SK-N-MC (cell line): ENCODE measurements around the gene ALPK1.
"Not testable (repeated sequence)": the region's sequence is repeated elsewhere in the genome, so short reads cannot be mapped to it uniquely, and the experiment has no call there.

Source experiments
- DNase-seq: peaks from one replicate; pipeline ENCODE4 v3.0.0-alpha.2; 2011; ENCODE audit warnings: low read depth, low spot score
- H3K27ac ChIP-seq: fragments of 200-600 bp; sonication (generic); 2 replicates; pipeline ENCODE4 v1.5.1; 2016; ENCODE audit warnings: mixed run types
- H3K36me3 ChIP-seq: fragments of 200-600 bp; sonication (generic); 2 replicates; pipeline ENCODE4 v1.6.1; 2017; ENCODE audit warnings: antibody characterized with exemption, low read length, mixed read lengths; ENCODE audit not compliant: insufficient read depth
- H3K4me3 ChIP-seq: fragments of 200-600 bp; sonication (generic); 2 replicates; pipeline ENCODE4 v1.5.1; 2016
- H3K9ac ChIP-seq: fragments of 200-600 bp; sonication (generic); 2 replicates; pipeline ENCODE4 v1.8.0; 2017; ENCODE audit warnings: mixed run types, mixed read lengths; ENCODE audit not compliant: insufficient read length
- H3K9me3 ChIP-seq: fragments of 200-600 bp; sonication (generic); 2 replicates; pipeline ENCODE4 v1.6.1; 2017; ENCODE audit warnings: low read depth, mild to moderate bottlenecking, antibody characterized with exemption, low read length, moderate library complexity, mixed read lengths
- EZH2 ChIP-seq: fragments of 200-600 bp; sonication (generic); IDR thresholded peaks from one replicate; pipeline ENCODE4 v1.6.1; 2017; ENCODE audit warnings: antibody characterized with exemption
- FOXP2 ChIP-seq: optimal IDR thresholded peaks from 2 replicates; pipeline ENCODE3; 2011; ENCODE audit warnings: mild to moderate bottlenecking, moderate library complexity; ENCODE audit not compliant: insufficient read depth; ENCODE audit errors: extremely low read length, control extremely low read depth
- POLR2AphosphoS5 ChIP-seq: IDR thresholded peaks from 2 replicates; pipeline ENCODE4 v1.6.1; 2012; ENCODE audit warnings: mild to moderate bottlenecking, low read depth, low read length, borderline replicate concordance

ALPK1 gene

GRCh38 chr4:112280386-112281056 is 16.6 kb upstream of the ALPK1 start:
- Histone ChIP-seq H3K27ac (no peak overlapping the region), H3K36me3 (peaks cover 37% of the 10 kb centered on the region), H3K9ac (no peak overlapping the region), H3K9me3 (no peaks in the 10 kb centered on the region), H3K4me3 (no peak overlapping the region)
- no peak for TF ChIP-seq EZH2
- no peak for TF ChIP-seq FOXP2
- TF ChIP-seq POLR2AphosphoS5 = no peak
- DNase-seq = no peak

- H3K36me3 ChIP-seq = peaks cover 28% of the 10 kb centered on the region
- not testable (repeated sequence) for H3K9me3 ChIP-seq, H3K9ac ChIP-seq, DNase-seq, H3K27ac ChIP-seq, H3K4me3 ChIP-seq
These were observed 15.2 kb upstream of the ALPK1 start for GRCh38 chr4:112281895-112282398.

- H3K9me3 ChIP-seq = no peaks in the 10 kb centered on the region
- no peak overlapping the region; the same call in none of the 2 replicates for H3K4me3 ChIP-seq
- no peak for DNase-seq
- no peak overlapping the region for H3K27ac ChIP-seq
- no peak overlapping the region for H3K9ac ChIP-seq
- TF ChIP-seq POLR2AphosphoS5 = no peak
- no peak for TF ChIP-seq EZH2
- no peak for TF ChIP-seq FOXP2
- peaks cover 18% of the 10 kb centered on the region for H3K36me3 ChIP-seq
These were observed 14.1 kb upstream of the ALPK1 start for GRCh38 chr4:112282860-112283667.

GRCh38 chr4:112284166-112284565 is 13.0 kb upstream of the ALPK1 start:
- Histone ChIP-seq H3K4me3 (peak overlapping the region; percentile 98), H3K27ac (no peak overlapping the region), H3K36me3 (peaks cover 14% of the 10 kb centered on the region), H3K9me3 (no peaks in the 10 kb centered on the region), H3K9ac (peak overlapping the region; percentile 82)
- TF ChIP-seq POLR2AphosphoS5 (no peak), EZH2 (no peak), FOXP2 (no peak)
- no peak for DNase-seq

- peaks cover 14% of the 10 kb centered on the region for H3K36me3 ChIP-seq
- no peak for DNase-seq
- TF ChIP-seq FOXP2 = no peak
- peak overlapping the region; percentile 98 for H3K4me3 ChIP-seq
- H3K9ac ChIP-seq = peak overlapping the region; percentile 82
- H3K9me3 ChIP-seq = no peaks in the 10 kb centered on the region
- H3K27ac ChIP-seq = no peak overlapping the region; the same call in 1 of the 2 replicates
These were observed 12.3 kb upstream of the ALPK1 start for GRCh38 chr4:112284662-112285411.

GRCh38 chr4:112287258-112287989 is 9.7 kb upstream of the ALPK1 start:
- H3K4me3 ChIP-seq = no peak overlapping the region
- no peak overlapping the region for H3K9ac ChIP-seq
- H3K27ac ChIP-seq = no peak overlapping the region
- no peak for DNase-seq
- peaks cover 3% of the 10 kb centered on the region; the same call in 1 of the 2 replicates for H3K36me3 ChIP-seq
- TF ChIP-seq FOXP2 (no peak), POLR2AphosphoS5 (no peak), EZH2 (no peak)
- no peaks in the 10 kb centered on the region for H3K9me3 ChIP-seq

GRCh38 chr4:112288455-112288854 is 8.7 kb upstream of the ALPK1 start:
- Histone ChIP-seq H3K36me3 (no peaks in the 10 kb centered on the region), H3K4me3 (no peak overlapping the region), H3K9ac (peak overlapping the region; percentile 19), H3K9me3 (no peaks in the 10 kb centered on the region), H3K27ac (0 out of 2 replicates have a peak overlapping the region, but pooled peaks have one; percentile 11)
- TF ChIP-seq EZH2 = no peak
- no peak for TF ChIP-seq FOXP2
- no peak for TF ChIP-seq POLR2AphosphoS5
- no peak for DNase-seq
